GM06990 (cell line): ENCODE measurements around the gene UBA52.

ENCODE experiments used
- DNase-seq: peaks from one replicate; pipeline ENCODE4 v3.0.0-alpha.2; 2011; ENCODE audit not compliant: insufficient read length; ENCODE audit errors: extremely low read depth
- H3K27me3 ChIP-seq: replicated peaks from 2 replicates; pipeline ENCODE4 v1.6.0; 2011; ENCODE audit warnings: low read length; ENCODE audit not compliant: control insufficient read depth, insufficient read depth
- H3K36me3 ChIP-seq: 2 replicates; pipeline ENCODE4 v1.5.1; 2011; ENCODE audit warnings: low read length; ENCODE audit not compliant: control insufficient read depth, insufficient read depth
- H3K4me3 ChIP-seq: replicated peaks from 2 replicates; pipeline ENCODE4 v1.5.1; 2011; ENCODE audit warnings: low read depth, mild to moderate bottlenecking, control low read depth, low read length
- TF ChIP-seq, protein P1 (sequence below): IDR thresholded peaks from 2 replicates; pipeline ENCODE4 v1.5.1; 2011; ENCODE audit warnings: low read length, control low read depth, mild to moderate bottlenecking, inconsistent platforms; ENCODE audit not compliant: insufficient read depth, poor library complexity, severe bottlenecking

The UBA52 gene

DNA sequence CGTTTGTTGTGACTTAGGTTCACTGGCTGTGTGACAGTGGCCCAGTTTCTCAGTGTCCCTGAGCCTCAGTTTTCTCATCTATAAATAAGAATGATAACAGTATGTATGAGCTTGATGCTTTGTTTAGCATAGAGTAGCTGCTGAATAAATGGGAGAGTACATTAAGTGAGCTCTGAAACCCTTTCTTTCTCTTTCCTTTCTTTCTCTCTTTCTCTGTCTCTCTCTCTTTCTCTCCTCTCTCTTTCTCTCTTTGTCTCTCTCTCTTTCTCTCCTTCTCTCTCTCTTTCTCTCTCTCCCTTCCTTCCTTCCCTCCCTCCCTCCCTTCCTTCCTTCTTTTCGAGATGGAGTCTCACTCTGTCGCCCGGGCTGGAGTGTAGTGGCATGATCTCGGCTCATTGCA lies 12.0 kb upstream of the UBA52 start:
- DNase-seq, result no peak
- no peak overlapping the region for H3K4me3 ChIP-seq
- no peaks in the 10 kb centered on the region for H3K27me3 ChIP-seq
- H3K36me3 ChIP-seq, result peaks cover 10% of the 10 kb centered on the region
- TF ChIP-seq, protein P1, sequence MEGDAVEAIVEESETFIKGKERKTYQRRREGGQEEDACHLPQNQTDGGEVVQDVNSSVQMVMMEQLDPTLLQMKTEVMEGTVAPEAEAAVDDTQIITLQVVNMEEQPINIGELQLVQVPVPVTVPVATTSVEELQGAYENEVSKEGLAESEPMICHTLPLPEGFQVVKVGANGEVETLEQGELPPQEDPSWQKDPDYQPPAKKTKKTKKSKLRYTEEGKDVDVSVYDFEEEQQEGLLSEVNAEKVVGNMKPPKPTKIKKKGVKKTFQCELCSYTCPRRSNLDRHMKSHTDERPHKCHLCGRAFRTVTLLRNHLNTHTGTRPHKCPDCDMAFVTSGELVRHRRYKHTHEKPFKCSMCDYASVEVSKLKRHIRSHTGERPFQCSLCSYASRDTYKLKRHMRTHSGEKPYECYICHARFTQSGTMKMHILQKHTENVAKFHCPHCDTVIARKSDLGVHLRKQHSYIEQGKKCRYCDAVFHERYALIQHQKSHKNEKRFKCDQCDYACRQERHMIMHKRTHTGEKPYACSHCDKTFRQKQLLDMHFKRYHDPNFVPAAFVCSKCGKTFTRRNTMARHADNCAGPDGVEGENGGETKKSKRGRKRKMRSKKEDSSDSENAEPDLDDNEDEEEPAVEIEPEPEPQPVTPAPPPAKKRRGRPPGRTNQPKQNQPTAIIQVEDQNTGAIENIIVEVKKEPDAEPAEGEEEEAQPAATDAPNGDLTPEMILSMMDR, result no peak

DNA sequence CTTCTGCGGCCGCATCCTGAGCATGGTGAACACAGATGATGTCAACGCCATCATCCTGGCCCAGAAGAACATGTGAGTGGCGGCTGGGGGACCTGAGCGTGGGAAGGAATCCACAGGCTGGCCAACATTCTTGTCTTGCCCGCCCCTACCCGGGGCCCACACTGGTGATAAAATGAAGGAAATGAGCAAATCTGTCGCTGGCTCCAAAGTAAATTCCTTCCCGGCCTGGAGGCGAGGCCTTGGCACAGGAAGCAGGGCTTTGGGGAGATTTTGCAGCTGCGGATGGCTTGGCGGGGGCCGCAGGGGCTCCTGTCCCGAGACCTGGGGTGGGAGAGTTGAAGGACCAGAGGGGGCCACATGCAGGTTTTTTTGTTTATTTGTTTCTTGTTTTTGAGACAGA lies 9.6 kb upstream of the UBA52 start:
- no peak for DNase-seq
- TF ChIP-seq, protein P1, result no peak
- Histone ChIP-seq H3K36me3 (peaks cover 17% of the 10 kb centered on the region), H3K27me3 (no peaks in the 10 kb centered on the region), H3K4me3 (no peak overlapping the region)

DNA sequence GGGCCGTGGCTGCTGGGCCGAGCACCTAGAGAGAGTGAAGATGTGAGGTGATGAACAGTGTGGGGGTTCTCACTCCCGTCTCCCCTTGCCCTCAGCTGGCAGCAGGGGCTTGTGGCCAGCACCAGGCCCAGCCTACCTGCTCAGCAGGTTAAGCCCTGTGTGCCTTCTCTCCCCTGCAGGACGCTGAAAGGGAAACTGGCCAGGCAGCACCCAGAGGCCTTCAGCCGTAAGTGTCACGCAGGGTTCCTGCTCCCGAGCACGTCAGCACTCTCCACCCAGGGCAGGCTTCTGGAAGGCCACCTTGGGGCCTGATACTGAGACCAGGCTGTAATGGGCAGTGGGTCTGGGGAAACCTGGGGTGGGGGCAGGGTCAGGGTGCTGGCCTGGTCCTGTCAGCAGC lies 4.7 kb upstream of the UBA52 start:
- Histone ChIP-seq H3K4me3 (no peak overlapping the region), H3K36me3 (peaks cover 26% of the 10 kb centered on the region), H3K27me3 (no peaks in the 10 kb centered on the region)
- TF ChIP-seq, protein P1, result no peak
- no peak for DNase-seq

DNA sequence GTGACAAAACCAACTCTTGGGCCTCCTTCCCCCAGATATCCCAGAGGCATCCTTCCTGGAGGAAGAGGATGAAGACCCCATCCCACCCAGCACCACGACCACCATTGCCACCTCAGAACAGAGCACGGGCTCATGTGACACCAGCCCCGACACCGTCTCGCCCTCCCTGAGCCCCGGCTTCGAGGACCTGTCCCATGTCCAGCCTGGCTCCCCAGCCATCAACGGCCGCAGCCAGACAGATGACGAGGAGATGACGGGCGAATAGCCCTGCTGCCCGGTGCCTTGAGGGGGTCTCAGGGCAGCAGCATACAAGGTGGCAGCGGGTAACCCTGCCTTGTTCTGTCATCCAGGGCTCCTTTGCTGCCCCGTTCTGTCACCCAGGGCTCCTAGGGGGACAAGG lies 3.3 kb upstream of the UBA52 start:
- Histone ChIP-seq H3K4me3 (no peak overlapping the region), H3K36me3 (peaks cover 24% of the 10 kb centered on the region), H3K27me3 (no peaks in the 10 kb centered on the region)
- TF ChIP-seq, protein P1, result no peak
- no peak for DNase-seq

DNA sequence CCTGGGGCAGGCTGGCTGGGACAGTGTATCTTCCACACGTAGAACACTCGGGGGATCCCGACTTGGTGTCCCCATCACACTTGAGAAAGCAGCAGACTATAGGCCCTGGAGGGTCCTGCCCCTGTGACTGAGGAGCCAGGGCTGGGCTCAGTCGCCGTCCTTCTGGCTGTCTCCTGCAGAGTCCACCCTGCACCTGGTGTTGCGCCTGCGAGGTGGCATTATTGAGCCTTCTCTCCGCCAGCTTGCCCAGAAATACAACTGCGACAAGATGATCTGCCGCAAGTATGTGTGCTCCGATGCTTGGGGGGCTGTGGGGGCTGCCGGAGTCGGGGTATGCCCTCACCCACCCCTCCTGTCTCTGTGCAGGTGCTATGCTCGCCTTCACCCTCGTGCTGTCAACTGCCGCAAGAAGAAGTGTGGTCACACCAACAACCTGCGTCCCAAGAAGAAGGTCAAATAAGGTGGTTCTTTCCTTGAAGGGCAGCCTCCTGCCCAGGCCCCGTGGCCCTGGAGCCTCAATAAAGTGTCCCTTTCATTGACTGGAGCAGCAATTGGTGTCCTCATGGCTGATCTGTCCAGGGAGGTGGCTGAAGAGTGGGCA lies 3.1 kb downstream of the UBA52 start:
- TF ChIP-seq, protein P1, result no peak
- H3K4me3 ChIP-seq, result no peak overlapping the region
- peaks cover 33% of the 10 kb centered on the region for H3K36me3 ChIP-seq
- DNase-seq, result no peak
- no peaks in the 10 kb centered on the region for H3K27me3 ChIP-seq

DNA sequence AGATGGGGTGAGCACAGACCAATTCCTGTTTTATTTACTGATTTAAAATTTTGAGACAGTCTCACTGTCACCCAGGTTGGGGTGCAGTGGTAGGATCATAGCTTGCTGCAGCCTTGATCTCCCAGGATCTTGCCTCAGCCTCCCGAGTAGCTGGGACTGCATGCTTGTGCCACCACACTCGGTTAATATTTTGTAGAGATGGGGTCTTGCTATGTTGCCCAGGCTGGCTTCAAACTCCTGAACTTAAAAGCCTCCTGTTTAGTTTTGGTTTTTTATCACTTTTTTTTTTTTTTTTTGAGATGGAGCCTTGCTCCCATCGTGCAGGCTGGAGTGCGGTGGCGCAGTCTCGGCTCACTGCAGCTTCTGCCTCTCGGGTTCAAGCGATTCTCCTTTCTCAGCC lies 4.7 kb downstream of the UBA52 start:
- TF ChIP-seq, protein P1, result no peak
- Histone ChIP-seq H3K36me3 (peaks cover 33% of the 10 kb centered on the region), H3K27me3 (no peaks in the 10 kb centered on the region), H3K4me3 (no peak overlapping the region)
- DNase-seq, result no peak
